ENCODE results near the gene LGALS4.

DNA sequence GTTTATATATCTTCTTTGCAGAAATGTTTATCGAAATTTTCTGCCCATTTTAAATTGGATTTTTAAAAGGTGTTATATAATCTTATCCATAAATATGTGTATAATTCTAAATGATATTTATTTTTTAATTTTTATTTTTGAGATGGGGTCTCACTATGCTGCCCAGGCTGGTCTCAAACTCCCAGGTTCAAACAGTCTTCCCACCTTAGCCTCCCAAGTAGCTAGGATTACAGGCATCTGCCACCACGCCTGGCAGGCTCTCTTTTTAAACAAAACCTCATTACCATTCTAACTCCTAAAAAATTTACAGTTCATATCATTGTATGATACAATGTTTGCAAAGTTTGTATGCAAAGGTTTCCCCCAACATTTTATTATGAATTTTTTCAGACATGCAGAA lies 16.6 kb downstream of the LGALS4 start:
- TF ChIP-seq, protein P1, sequence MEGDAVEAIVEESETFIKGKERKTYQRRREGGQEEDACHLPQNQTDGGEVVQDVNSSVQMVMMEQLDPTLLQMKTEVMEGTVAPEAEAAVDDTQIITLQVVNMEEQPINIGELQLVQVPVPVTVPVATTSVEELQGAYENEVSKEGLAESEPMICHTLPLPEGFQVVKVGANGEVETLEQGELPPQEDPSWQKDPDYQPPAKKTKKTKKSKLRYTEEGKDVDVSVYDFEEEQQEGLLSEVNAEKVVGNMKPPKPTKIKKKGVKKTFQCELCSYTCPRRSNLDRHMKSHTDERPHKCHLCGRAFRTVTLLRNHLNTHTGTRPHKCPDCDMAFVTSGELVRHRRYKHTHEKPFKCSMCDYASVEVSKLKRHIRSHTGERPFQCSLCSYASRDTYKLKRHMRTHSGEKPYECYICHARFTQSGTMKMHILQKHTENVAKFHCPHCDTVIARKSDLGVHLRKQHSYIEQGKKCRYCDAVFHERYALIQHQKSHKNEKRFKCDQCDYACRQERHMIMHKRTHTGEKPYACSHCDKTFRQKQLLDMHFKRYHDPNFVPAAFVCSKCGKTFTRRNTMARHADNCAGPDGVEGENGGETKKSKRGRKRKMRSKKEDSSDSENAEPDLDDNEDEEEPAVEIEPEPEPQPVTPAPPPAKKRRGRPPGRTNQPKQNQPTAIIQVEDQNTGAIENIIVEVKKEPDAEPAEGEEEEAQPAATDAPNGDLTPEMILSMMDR (IDR thresholded peaks at IDR 0.05 in 2 of 3, conservative IDR thresholded peaks at IDR 0.05 in 1 of 3; ENCODE audit: insufficient read depth in 2 of 3, low read depth in 1 of 3, low read length in 3 of 3) = no peak
- TF ChIP-seq, protein P2, sequence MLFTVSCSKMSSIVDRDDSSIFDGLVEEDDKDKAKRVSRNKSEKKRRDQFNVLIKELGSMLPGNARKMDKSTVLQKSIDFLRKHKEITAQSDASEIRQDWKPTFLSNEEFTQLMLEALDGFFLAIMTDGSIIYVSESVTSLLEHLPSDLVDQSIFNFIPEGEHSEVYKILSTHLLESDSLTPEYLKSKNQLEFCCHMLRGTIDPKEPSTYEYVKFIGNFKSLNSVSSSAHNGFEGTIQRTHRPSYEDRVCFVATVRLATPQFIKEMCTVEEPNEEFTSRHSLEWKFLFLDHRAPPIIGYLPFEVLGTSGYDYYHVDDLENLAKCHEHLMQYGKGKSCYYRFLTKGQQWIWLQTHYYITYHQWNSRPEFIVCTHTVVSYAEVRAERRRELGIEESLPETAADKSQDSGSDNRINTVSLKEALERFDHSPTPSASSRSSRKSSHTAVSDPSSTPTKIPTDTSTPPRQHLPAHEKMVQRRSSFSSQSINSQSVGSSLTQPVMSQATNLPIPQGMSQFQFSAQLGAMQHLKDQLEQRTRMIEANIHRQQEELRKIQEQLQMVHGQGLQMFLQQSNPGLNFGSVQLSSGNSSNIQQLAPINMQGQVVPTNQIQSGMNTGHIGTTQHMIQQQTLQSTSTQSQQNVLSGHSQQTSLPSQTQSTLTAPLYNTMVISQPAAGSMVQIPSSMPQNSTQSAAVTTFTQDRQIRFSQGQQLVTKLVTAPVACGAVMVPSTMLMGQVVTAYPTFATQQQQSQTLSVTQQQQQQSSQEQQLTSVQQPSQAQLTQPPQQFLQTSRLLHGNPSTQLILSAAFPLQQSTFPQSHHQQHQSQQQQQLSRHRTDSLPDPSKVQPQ (CRISPR knock-in tag; IDR thresholded peaks at IDR 0.05; ENCODE audit: borderline replicate concordance) = no peak
- TF ChIP-seq CREB1 (IDR thresholded peaks at IDR 0.05) (no peak), CREB1 (CRISPR knock-in tag; IDR thresholded peaks at IDR 0.05) (no peak), YY1 (IDR thresholded peaks at IDR 0.05; ENCODE audit: borderline replicate concordance in 1 of 3, control insufficient read depth in 1 of 3, extremely low read depth in 1 of 3, insufficient read depth in 3 of 3, insufficient read length in 1 of 3, insufficient replicate concordance in 2 of 3, low read depth in 1 of 3, low read length in 2 of 3) (no peak)
